H7 (cell line): Measurements from ENCODE around the gene SCAI. TPM values are rescaled to one million over a fixed set of nuclear protein-coding genes. Genes with fewer than 3 reads are reported as not detected.
"Not testable (repeated sequence)": the region's sequence is repeated elsewhere in the genome, so short reads cannot be mapped to it uniquely, and the experiment has no call there.

Source experiments
- DNase-seq: peaks from one replicate; pipeline ENCODE4 v3.0.0; 2012
- H3K27me3 ChIP-seq: 2 replicates; pipeline ENCODE4 v1.6.0; 2011; ENCODE audit warnings: mild to moderate bottlenecking, low read length; ENCODE audit not compliant: control insufficient read depth, insufficient read depth
- H3K36me3 ChIP-seq: replicated peaks from 2 replicates; pipeline ENCODE4 v1.5.1; 2011; ENCODE audit warnings: low read length; ENCODE audit not compliant: control insufficient read depth, insufficient read depth
- H3K4me3 ChIP-seq: 2 replicates; pipeline ENCODE4 v1.5.1; 2011; ENCODE audit warnings: low read depth, mild to moderate bottlenecking, control low read depth, low read length, moderate library complexity; ENCODE audit not compliant: insufficient read depth
- total RNA-seq: library from RNA; depleted of rRNA; stranded (reverse); fragments of >200 nt; shearing (Covaris generic); gene quantifications from 2 replicates; pipeline ENCODE4 v1.2.3, GENCODE V29; 2014

SCAI gene
- total RNA-seq, 1 experiment from 2014 or later, result 6.4 TPM

DNA sequence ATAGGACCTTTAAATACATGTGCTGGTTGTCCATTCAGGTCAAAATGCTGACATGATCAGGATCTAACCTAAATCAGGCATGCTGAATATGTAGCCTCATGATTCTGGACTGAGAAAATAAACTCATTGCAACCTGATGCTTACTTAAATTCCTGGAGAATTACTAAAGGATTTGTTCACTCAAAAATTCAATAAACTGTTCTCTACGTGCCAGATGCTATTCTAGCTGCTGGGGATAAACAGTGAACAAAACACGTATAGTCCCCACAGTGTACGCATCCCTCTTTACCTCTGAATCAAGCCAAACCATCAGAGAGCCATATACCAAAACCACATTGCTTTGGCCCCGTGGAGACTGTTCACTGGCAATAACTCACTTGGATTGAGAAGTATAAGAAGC lies 6.1 kb downstream of the SCAI start:
- Histone ChIP-seq H3K27me3 (no peaks in the 10 kb centered on the region), H3K4me3 (no peak overlapping the region), H3K36me3 (no peaks in the 10 kb centered on the region)
- no peak for DNase-seq

DNA sequence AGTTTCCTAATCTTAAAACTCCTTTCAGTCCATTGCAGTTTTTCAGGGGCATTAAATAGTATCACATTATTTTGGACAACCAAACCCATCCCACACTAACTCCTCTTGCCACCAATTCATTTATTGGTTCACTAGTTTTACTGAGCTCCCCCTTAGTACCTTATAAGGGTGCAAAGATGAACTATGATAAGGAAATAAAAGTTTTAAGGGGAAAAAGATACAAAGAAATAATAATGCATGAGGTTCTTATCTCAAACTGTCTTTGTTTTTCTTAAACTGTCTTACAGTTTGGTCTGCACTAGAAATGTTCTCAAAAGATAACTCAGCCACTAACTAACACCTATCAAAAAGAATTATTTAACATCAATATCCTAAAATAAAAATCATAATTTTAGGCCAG lies 8.4 kb downstream of the SCAI start:
- Histone ChIP-seq H3K27me3 (no peaks in the 10 kb centered on the region), H3K4me3 (no peak overlapping the region), H3K36me3 (no peaks in the 10 kb centered on the region)
- DNase-seq, result no peak

DNA sequence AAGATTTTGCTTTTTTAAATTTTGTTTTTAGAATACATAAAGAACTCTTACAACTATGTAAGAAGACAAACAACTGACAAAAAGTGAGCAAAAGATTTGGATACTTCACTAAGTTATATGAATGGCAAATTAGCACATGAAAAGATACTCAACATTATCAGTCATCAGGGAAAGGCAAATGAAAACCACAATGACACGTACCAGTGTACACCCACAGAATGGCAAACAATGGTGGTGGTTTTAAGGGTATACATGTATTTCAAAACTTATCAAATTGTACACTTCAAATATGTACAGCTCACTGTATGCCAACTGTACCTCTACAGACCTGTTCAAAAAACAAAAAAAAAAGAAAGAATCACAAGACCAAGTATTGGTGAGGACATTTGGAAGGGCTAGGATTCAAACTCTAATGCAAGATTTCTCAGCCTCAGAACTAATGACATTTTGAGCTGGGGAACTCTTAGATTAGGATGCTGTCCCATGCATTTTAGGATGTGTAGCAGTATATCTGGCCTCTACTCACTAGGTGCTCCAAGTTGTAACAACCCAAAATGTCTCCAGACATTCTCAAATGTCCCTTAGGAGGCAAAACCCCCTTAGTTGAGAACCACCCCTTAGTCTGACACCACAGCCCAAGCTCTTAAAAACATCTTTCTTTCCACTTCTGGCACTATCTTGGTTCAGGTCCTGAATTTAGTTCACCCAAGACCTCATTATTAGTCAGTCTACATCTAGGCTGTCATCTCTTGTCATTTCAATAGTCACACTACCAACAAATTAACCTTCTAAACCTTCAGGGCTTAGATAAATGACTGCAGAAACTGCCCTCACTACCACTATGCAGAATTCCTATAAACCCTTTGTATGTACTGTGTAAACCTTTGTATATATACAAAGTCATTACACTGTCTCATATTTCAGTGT lies 9.7 kb downstream of the SCAI start:
- Histone ChIP-seq H3K36me3 (no peaks in the 10 kb centered on the region), H3K27me3 (no peaks in the 10 kb centered on the region), H3K4me3 (no peak overlapping the region)
- DNase-seq, result no peak

DNA sequence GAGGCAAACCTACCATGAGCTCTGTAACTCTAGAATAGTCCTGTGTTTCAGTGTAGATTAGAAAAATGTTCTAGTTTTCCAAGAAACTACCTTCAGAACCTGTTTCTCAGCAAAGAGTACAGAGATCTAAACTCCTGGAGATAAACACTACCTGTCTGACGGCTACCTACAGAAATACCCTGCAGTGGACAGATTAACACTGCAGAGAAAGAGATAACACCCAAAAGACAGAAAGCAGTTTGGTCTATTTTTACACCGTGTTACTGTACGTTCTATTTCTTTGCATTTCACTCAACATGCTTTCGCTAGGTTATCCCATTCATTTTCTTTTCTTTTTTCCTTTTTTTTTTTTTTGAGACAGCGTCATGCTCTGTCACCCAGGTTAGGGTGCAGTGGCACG lies 11.6 kb downstream of the SCAI start:
- H3K36me3 ChIP-seq, result no peaks in the 10 kb centered on the region
- no peak overlapping the region for H3K4me3 ChIP-seq
- no peak for DNase-seq
- H3K27me3 ChIP-seq, result no peaks in the 10 kb centered on the region

DNA sequence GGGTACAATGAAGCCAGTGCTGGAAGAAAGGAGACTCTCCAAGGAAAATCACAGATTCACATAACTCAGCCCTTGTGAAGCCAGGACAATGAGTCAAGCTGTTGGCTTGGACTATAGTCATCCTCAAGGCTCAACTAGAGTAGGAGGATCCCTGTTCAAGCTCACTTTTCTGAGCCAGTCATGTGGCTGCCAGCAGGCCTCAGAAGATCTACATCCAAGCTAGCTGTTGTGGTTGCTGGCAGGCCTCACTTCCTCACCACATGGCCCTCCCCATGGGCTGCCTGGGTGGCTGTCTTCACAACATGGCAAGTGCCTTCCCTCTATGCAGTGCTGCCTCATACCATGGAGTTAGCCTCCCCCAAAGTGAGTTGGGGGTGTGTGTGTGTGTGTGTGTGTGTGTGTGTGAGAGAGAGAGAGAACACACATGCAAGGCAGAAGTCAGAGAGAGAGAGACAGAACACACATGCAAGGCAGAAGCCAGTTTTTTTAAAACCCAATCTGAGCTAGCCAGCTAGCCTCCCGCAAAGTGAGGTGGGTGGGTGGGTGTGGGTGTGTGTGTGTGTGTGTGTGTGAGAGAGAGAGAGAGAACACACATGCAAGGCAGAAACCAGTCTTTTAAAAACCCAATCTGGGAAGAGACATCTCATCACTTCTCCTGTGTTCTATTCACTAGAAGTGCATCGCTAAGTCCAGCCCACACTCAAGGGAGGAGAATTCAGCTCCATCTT lies 17.1 kb downstream of the SCAI start:
- DNase-seq, result no peak
- no peaks in the 10 kb centered on the region for H3K27me3 ChIP-seq
- H3K4me3 ChIP-seq, result no peak overlapping the region
- H3K36me3 ChIP-seq, result no peaks in the 10 kb centered on the region

DNA sequence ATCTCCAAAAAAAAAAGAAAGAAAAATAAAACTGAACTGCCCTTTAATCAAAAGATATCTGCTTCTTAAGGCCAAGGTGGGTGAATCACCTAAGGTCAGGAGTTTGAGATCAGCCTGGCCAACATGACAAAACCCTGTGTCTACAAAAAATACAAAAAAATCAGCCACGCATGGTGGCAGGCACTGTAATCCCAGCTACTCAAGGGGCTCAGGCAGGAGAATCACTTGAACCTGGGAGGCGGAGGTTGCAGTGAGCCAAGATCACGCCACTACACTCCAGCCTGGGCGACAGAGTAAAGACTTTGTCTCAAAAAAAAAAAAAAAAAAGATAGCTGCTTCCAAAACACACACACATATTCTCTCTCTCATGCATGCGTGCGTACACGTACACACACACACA lies 17.8 kb downstream of the SCAI start:
- no peak for DNase-seq
- Histone ChIP-seq H3K4me3 (no peak overlapping the region), H3K36me3 (no peaks in the 10 kb centered on the region), H3K27me3 (no peaks in the 10 kb centered on the region)

DNA sequence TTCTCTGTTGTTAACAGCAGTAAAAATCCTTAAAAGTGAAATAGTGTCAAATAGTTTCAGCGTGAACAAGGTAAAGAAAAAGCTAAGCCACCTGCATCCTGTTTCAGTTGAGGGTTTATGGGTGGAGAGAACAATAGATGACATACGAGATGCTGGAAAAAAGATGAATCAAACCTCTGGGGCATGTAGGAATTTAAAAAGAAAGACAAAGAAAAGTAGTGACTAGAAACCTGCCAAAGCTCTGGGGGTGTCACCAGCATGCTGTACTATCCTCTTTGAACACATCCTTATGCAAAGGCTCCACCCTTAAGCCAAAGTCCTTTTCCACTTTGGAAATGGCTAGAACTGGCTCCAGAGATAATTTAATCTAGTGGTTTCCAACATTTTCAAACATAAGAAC lies 22.2 kb downstream of the SCAI start:
- H3K27me3 ChIP-seq, result no peaks in the 10 kb centered on the region
- no peak overlapping the region for H3K4me3 ChIP-seq
- no peak for DNase-seq
- H3K36me3 ChIP-seq, result no peaks in the 10 kb centered on the region

DNA sequence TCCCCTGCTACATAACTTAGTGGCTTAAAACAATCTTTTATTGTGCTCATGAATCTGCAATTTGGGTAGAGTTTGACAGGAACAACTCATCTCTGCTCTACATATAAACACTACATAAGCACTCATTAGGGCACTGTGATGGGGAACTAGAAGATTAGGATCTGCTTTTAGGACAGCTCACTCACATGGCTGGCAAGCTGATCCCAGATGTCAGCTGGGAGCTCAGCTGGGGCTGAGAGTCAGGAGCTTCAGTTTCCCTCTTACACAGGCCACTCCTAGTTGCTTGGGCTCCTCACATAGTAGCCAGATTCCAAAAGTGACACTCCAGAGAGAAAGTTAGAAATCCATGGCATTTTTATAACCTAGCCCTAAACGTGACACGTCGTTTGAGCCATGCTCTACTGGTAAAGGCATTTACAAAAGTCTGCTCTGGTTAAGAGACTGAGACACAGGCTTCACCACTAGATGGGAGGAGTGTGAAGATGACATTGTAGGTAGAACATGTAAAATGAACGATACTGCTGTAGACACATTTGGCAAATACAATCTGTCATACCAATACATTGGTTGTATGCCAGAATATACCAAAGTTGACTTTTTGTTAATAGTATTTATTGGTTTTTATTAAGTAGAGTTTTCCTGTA lies 23.6 kb downstream of the SCAI start:
- no peak for DNase-seq
- Histone ChIP-seq H3K27me3 (no peaks in the 10 kb centered on the region), H3K4me3 (no peak overlapping the region), H3K36me3 (no peaks in the 10 kb centered on the region)

DNA sequence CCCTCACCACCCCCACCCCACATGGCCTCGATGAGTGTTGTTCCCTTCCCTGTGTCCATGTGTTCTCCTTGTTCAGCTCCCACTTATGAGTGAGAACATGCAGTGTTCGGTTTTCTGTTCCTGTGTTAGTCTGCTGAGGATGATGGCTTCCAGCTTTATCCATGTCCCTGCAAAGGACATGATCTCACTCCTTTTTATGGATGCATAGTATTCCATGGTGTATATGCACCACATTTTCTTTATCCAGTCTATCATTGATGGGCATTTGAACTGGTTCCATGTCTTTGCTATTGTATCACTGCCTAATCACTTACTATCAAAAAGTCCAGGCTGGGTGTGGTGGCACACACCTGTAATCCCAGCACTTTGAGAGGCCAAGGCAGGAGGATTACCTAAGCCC lies 24.6 kb downstream of the SCAI start:
- not testable (repeated sequence) for H3K4me3 ChIP-seq, H3K36me3 ChIP-seq, H3K27me3 ChIP-seq, DNase-seq

DNA sequence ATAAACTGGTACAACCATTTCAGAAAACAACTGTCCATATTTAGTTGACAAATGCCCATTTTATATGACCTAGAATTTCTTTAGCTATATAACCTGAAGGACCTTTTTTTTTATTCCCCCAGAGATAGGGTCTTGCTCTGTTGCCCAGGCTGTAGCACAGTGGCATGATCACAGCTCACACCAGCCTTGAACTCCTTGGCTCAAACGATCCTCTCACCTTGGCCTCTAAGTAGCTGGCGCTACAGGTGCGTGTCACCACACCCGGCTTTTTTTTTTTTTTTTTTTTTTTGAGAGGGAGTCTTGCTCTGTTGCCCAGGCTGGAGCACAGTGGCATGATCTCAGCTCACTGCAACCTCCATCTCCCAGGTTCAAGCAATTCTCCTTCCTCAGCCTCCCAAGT lies 28.8 kb downstream of the SCAI start:
- not testable (repeated sequence) for H3K4me3 ChIP-seq, DNase-seq, H3K36me3 ChIP-seq, H3K27me3 ChIP-seq

DNA sequence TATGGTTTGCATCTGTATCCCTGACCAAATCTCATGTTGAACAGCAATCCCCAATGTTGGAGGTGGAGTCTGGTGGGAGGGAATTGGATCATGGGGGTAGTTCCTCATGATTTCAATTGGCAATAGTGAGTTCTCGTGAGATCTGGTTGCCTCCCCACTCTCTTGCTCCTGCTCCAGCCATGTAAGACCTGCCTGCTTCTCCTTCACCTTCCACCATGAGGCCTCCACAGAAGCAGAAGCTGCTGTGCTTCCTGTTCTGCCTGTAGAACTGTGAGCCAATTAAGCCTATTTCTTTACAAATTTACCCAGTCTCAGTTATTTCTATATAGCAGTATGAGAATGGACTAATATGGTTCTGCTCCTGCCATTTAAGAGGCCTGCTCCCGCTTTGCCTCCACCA lies 32.9 kb downstream of the SCAI start:
- Histone ChIP-seq H3K27me3 (no peaks in the 10 kb centered on the region), H3K36me3 (no peaks in the 10 kb centered on the region; the same call in 1 of the 2 replicates), H3K4me3 (no peak overlapping the region)
- DNase-seq, result no peak

DNA sequence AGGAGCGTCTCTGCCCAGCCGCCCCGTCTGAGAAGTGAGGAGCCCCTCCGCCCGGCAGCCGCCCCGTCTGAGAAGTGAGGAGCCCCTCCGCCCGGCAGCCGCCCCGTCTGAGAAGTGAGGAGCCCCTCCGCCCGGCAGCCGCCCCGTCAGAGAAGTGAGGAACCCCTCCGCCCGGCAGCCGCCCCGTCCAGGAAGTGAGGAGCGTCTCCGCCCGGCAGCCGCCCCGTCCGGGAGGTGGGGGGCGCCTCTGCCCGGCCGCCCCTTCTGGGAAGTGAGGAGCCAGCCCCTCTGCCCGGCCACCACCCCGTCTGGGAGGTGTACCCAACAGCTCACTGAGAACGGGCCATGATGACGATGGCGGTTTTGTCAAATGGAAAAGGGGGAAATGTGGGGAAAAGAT lies 34.8 kb downstream of the SCAI start:
- not testable (repeated sequence) for H3K36me3 ChIP-seq

DNA sequence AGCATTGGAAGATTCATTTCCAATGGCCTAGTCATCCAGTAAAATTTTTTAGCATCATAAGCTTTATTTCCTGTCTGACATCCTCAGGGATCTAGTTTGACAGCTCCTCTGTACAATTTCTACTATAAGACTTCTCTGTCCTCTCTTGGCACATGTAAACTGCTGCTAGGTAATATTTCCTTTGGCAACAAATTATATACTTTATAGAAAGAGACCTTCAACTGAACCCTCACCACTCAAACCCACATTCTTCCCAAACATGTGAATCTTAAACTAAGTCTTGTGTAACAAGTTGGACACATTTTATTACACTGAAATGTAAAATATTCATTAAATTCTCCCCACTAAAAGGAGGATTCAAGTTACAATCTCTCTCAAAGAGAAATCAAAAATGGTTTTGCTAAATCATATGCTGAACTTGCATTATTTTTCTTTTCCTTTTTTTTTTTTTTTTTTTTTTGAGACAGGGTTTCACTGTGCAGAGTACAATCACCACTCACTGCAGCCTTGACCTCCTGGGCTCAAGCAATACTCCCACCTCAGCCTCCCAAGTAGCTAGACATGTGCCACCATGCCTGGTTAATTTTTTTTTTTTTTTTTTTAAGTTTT lies 36.9 kb downstream of the SCAI start:
- Histone ChIP-seq H3K4me3 (no peak overlapping the region), H3K27me3 (no peaks in the 10 kb centered on the region), H3K36me3 (no peaks in the 10 kb centered on the region; the same call in 1 of the 2 replicates)
- no peak for DNase-seq

More for the DNA sequence above, 34.8 kb downstream of the SCAI start:
- DNase-seq, H3K27me3 ChIP-seq, H3K4me3 ChIP-seq: not testable (repeated sequence)

DNA sequence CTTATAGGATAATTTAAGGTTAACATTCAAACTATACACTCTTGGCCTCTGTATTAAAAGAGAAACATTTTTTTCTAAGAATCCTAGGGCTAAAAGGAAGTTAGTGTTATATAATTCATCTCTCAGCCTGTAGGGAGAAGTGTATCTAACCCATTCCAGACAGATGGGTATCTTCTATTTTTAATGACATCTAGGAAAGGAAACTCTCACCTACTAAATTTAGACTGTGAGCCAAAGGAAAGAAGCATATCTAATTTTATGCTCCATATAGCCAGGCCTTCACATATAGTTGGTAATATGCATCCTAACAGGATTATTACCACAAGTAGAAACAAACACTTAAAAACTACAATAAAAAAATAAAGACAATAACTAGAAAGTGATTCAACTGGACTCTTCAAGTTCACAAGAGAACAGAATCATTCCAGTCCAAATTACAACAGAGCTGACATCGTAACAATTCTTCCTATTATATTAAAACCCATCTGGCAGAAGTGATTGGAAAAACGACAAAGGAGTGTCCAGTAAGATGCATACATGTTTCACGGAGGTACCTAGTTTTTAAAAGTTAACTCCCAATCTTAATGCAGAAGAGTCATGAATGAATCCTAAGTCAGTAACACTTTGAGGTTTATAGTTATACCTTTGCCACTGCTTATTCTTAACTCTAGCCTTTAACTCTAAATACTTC lies 39.4 kb downstream of the SCAI start:
- DNase-seq, result no peak
- no peak overlapping the region for H3K4me3 ChIP-seq
- H3K27me3 ChIP-seq, result no peaks in the 10 kb centered on the region
- H3K36me3 ChIP-seq, result no peaks in the 10 kb centered on the region
